Gastrocnemius medialis (tissue), 4 donors: ENCODE data around the gene GTPBP6. TPM values are rescaled to one million over a fixed set of nuclear protein-coding genes. Genes with fewer than 3 reads are reported as not detected.
"Not testable (repeated sequence)": the region's sequence is repeated elsewhere in the genome, so short reads cannot be mapped to it uniquely, and the experiment has no call there.

Experiments used
- ATAC-seq, 2 donors: fragments of 150-250 bp; one replicate each; pipeline ENCODE4 v1.9.1; 2016
- DNase-seq, 2 donors: peaks; one replicate each; pipeline ENCODE4 v3.0.0-alpha.2; 2019
- H3K27ac ChIP-seq, 4 donors: fragments of 200-600 bp; sonication (generic); 1 replicate in 1 of 4; 2 replicates in 3 of 4; pipeline ENCODE4 v1.5.1; 2016 to 2018; ENCODE audit warnings: mild to moderate bottlenecking in 2 of 4, moderate library complexity in 1 of 4
- H3K27me3 ChIP-seq, 3 donors: fragments of 200-600 bp; sonication (generic) in 2 of 3; 1 replicate in 1 of 3; 2 replicates in 2 of 3; pipeline versions ENCODE4 v1.5.1 to v1.6.0; 2016 to 2019; ENCODE audit warnings: mild to moderate bottlenecking in 1 of 3, moderate library complexity in 1 of 3
- H3K36me3 ChIP-seq, 2 donors: fragments of 200-600 bp; sonication (generic) in 1 of 2; one replicate each; pipeline ENCODE4 v1.5.1; 2017 to 2018
- H3K4me1 ChIP-seq, 2 donors: fragments of 200-600 bp; sonication (generic) in 1 of 2; one replicate each; pipeline ENCODE4 v1.5.1; 2016 to 2017; ENCODE audit warnings: mild to moderate bottlenecking in 2 of 2
- H3K4me3 ChIP-seq, 4 donors: fragments of 200-600 bp; sonication (generic) in 3 of 4; 1 replicate in 1 of 4; 2 replicates in 3 of 4; pipeline ENCODE4 v1.5.1; 2016 to 2019; ENCODE audit warnings: mild to moderate bottlenecking in 2 of 4
- H3K9me3 ChIP-seq, 3 donors: fragments of 200-600 bp; sonication (generic) in 2 of 3; 1 replicate in 1 of 3; 2 replicates in 2 of 3; pipeline ENCODE4 v1.5.1; 2016 to 2019
- CTCF ChIP-seq, 5 experiments: fragments of 450-650 bp in 3 of 5; fragments of 200-600 bp in 2 of 5; sonication (generic) in 2 of 5; IDR thresholded peaks in 4 of 5; conservative IDR thresholded peaks in 1 of 5; 1 replicate in 4 of 5; 2 replicates in 1 of 5; pipeline ENCODE4 v1.5.1; 2016 to 2019; ENCODE audit warnings: antibody characterized with exemption in 5 of 5, mild to moderate bottlenecking in 3 of 5, moderate library complexity in 3 of 5
- POLR2A ChIP-seq, 2 donors: fragments of 450-650 bp; IDR thresholded peaks; one replicate each; pipeline ENCODE4 v1.6.1; 2017; ENCODE audit warnings: antibody characterized with exemption in 2 of 2, mild to moderate bottlenecking in 2 of 2, moderate library complexity in 2 of 2
- in situ Hi-C, 4 donors: fragments of 200-750 bp; cut with MboI; loops; one replicate each; pipeline versions ENCODE4 v1.15.0 to v1.8.0; 2017; ENCODE audit warnings: low sequenced_read_pairs in 4 of 4
- intact Hi-C: fragments of 100-400 bp; cut with DNase I; formaldehyde crosslinking; loops from one replicate; pipeline ENCODE4 v1.15.1; 2023; ENCODE audit warnings: low total_unique reads
- total RNA-seq, 4 donors: library from RNA; depleted of rRNA; stranded (reverse); fragments of >200 nt; gene quantifications; one replicate each; pipeline versions ENCODE4 v1.1.0 to v1.2.3, GENCODE V29; 2016

GTPBP6 gene
- total RNA-seq, 4 donors from 2014 or later, result 40.1 to 79.4 (median 46.9) TPM

- peaks cover 0 to 3% of the 10 kb centered on the region in 2 donors for H3K4me1 ChIP-seq
- H3K27ac ChIP-seq, result no peak overlapping the region
- intact Hi-C loops (no loop called here), in situ Hi-C loops (no loop called here)
- no peak for ATAC-seq
- H3K4me3 ChIP-seq, result no peak overlapping the region
- no peaks in the 10 kb centered on the region for H3K27me3 ChIP-seq
- peaks cover 0 to 76% of the 10 kb centered on the region in 2 donors for H3K36me3 ChIP-seq
- no peak for DNase-seq
- no peaks in the 10 kb centered on the region for H3K9me3 ChIP-seq
- TF ChIP-seq POLR2A (IDR thresholded peaks at IDR 0.05) (no peak), CTCF (IDR thresholded peaks at IDR 0.05 in 4 of 5, conservative IDR thresholded peaks at IDR 0.05 in 1 of 5) (no peak)
These were observed 7.2 kb downstream of the GTPBP6 start for GRCh38 chrX:311156-312129.

- intact Hi-C loops (no loop called here), in situ Hi-C loops (no loop called here)
- Histone ChIP-seq H3K36me3 (peaks cover 0 to 84% of the 10 kb centered on the region in 2 donors), H3K4me1 (no peaks in the 10 kb centered on the region), H3K4me3 (no peak overlapping the region), H3K9me3 (no peaks in the 10 kb centered on the region), H3K27ac (no peak overlapping the region), H3K27me3 (no peaks in the 10 kb centered on the region)
- DNase-seq, result no peak
- no peak for TF ChIP-seq POLR2A (IDR thresholded peaks at IDR 0.05)
- TF ChIP-seq CTCF (IDR thresholded peaks at IDR 0.05 in 4 of 5, conservative IDR thresholded peaks at IDR 0.05 in 1 of 5), result no peak
- no peak for ATAC-seq
These were observed 7.9 kb downstream of the GTPBP6 start for GRCh38 chrX:310621-311155.

- ATAC-seq (no peak), DNase-seq (no peak)
- TF ChIP-seq POLR2A (IDR thresholded peaks at IDR 0.05) (no peak), CTCF (IDR thresholded peaks at IDR 0.05 in 4 of 5, conservative IDR thresholded peaks at IDR 0.05 in 1 of 5) (no peak)
- no peaks in the 10 kb centered on the region for H3K9me3 ChIP-seq
- H3K4me3 ChIP-seq, result no peak overlapping the region
- H3K27ac ChIP-seq, result no peak overlapping the region
- intact Hi-C loops, result no loop called here
- in situ Hi-C loops, result no loop called here
- H3K4me1 ChIP-seq, result no peaks in the 10 kb centered on the region
- H3K27me3 ChIP-seq, result no peaks in the 10 kb centered on the region
- H3K36me3 ChIP-seq, result peaks cover 0 to 88% of the 10 kb centered on the region in 2 donors
These were observed 9.6 kb downstream of the GTPBP6 start for GRCh38 chrX:308821-309520.

GRCh38 chrX:307261-308111 lies 11.1 kb downstream of the GTPBP6 start:
- H3K4me3 ChIP-seq, result no peak overlapping the region
- no peak overlapping the region for H3K27ac ChIP-seq
- in situ Hi-C loops (no loop called here), intact Hi-C loops (no loop called here)
- H3K4me1 ChIP-seq, result no peaks in the 10 kb centered on the region
- DNase-seq (no peak), ATAC-seq (no peak)
- no peaks in the 10 kb centered on the region for H3K27me3 ChIP-seq
- TF ChIP-seq CTCF (IDR thresholded peaks at IDR 0.05 in 4 of 5, conservative IDR thresholded peaks at IDR 0.05 in 1 of 5) (no peak), POLR2A (IDR thresholded peaks at IDR 0.05) (no peak)
- H3K36me3 ChIP-seq, result peaks cover 0 to 73% of the 10 kb centered on the region in 2 donors
- H3K9me3 ChIP-seq, result no peaks in the 10 kb centered on the region

- DNase-seq, intact Hi-C loops, in situ Hi-C loops: not testable (repeated sequence)
These were observed 11.9 kb downstream of the GTPBP6 start for GRCh38 chrX:306614-307251.

GRCh38 chrX:305781-306613 lies 12.6 kb downstream of the GTPBP6 start:
- ATAC-seq, H3K9me3 ChIP-seq, H3K4me1 ChIP-seq, H3K4me3 ChIP-seq, H3K27me3 ChIP-seq, in situ Hi-C loops, DNase-seq, intact Hi-C loops, H3K27ac ChIP-seq: not testable (repeated sequence)
- peaks cover 0 to 58% of the 10 kb centered on the region in 2 donors for H3K36me3 ChIP-seq

More at GRCh38 chrX:306614-307251, 11.9 kb downstream of the GTPBP6 start:
- H3K9me3 ChIP-seq, H3K4me3 ChIP-seq, H3K4me1 ChIP-seq, H3K27me3 ChIP-seq, H3K27ac ChIP-seq, ATAC-seq: not testable (repeated sequence)
- H3K36me3 ChIP-seq, result peaks cover 0 to 65% of the 10 kb centered on the region in 2 donors
